ENCODE results near the gene UBE2K.
"Not testable (repeated sequence)": the region's sequence is repeated elsewhere in the genome, so short reads cannot be mapped to it uniquely, and the experiment has no call there.

DNA sequence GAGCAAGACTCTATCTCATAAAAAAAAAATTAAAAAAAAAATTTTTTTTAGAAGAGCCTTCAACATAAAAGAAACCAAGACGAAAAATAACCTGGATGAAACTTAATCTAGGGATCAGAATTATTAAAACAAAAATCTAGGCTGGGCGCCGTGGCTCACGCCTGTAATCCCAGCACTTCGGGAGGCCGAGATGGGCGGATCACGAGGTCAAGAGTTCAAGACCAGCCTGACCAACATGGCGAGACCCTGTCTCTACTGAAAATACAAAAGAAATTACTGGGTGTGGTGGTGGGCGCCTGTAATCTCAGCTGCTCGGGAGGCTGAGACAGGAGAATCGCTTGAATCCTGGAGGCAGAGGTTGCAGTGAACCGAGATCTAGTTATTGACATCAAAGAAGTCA, 95.0 kb downstream of the UBE2K start:
- not testable (repeated sequence) for TF ChIP-seq ZNF292 (CRISPR knock-in tag; IDR thresholded peaks at IDR 0.05; ENCODE audit: borderline replicate concordance, low read depth); CTCF (CRISPR knock-in tag; IDR thresholded peaks at IDR 0.05); MAZ (IDR thresholded peaks at IDR 0.05; ENCODE audit: borderline replicate concordance, low read depth, low read length); MAZ (CRISPR knock-in tag; IDR thresholded peaks at IDR 0.05; ENCODE audit: low read depth); POLR2AphosphoS5 (IDR thresholded peaks at IDR 0.05; ENCODE audit: low read depth, low read length); RFX5 (IDR thresholded peaks at IDR 0.05; ENCODE audit: low read depth, low read length); HNRNPUL1 (IDR thresholded peaks at IDR 0.05; ENCODE audit: low read depth, low read length); REST (IDR thresholded peaks at IDR 0.05; ENCODE audit: borderline replicate concordance in 1 of 2, low read depth in 1 of 2, low read length in 2 of 2); PCBP1 (IDR thresholded peaks at IDR 0.05; ENCODE audit: borderline replicate concordance, low read depth, low read length)

All from HepG2 (cell line).